GM12864 (cell line): ENCODE measurements around the gene RNF25.
"Not testable (repeated sequence)": the region's sequence is repeated elsewhere in the genome, so short reads cannot be mapped to it uniquely, and the experiment has no call there.

Experiments used
- DNase-seq: peaks from one replicate; pipeline ENCODE4 v3.0.0-alpha.2; 2011; ENCODE audit warnings: low read depth
- H3K4me3 ChIP-seq: 2 replicates; pipeline ENCODE4 v1.5.1; 2011; ENCODE audit warnings: mild to moderate bottlenecking, low read depth, low read length, control low read depth
- TF ChIP-seq, protein P1 (sequence below): IDR thresholded peaks from 2 replicates; pipeline ENCODE4 v1.5.1; 2011; ENCODE audit warnings: low read depth, mild to moderate bottlenecking, moderate library complexity, low read length, control low read depth, inconsistent platforms; ENCODE audit errors: missing control alignments

The RNF25 gene

DNA sequence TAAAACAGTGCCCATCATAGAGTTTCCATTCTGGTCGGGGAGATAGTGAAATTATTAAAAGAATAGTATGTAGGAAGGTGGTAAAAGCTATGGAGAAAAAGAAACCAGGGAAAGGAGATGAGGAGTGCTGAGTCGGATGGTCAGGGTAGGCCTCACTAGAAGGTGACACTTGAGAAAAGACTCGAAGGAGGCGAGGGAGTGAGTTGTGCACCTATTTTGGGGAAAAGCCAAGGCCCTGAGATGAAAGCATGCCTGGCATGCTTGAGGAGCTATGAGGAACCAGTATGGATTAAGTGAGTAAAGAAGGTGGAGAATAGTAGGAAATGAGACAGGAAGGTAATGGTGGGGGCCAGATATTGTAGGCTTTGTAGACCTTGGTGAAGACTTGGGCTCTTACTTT lies 31.5 kb upstream of the RNF25 start:
- TF ChIP-seq, protein P1, sequence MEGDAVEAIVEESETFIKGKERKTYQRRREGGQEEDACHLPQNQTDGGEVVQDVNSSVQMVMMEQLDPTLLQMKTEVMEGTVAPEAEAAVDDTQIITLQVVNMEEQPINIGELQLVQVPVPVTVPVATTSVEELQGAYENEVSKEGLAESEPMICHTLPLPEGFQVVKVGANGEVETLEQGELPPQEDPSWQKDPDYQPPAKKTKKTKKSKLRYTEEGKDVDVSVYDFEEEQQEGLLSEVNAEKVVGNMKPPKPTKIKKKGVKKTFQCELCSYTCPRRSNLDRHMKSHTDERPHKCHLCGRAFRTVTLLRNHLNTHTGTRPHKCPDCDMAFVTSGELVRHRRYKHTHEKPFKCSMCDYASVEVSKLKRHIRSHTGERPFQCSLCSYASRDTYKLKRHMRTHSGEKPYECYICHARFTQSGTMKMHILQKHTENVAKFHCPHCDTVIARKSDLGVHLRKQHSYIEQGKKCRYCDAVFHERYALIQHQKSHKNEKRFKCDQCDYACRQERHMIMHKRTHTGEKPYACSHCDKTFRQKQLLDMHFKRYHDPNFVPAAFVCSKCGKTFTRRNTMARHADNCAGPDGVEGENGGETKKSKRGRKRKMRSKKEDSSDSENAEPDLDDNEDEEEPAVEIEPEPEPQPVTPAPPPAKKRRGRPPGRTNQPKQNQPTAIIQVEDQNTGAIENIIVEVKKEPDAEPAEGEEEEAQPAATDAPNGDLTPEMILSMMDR = no peak
- DNase-seq = no peak
- H3K4me3 ChIP-seq = no peak overlapping the region

DNA sequence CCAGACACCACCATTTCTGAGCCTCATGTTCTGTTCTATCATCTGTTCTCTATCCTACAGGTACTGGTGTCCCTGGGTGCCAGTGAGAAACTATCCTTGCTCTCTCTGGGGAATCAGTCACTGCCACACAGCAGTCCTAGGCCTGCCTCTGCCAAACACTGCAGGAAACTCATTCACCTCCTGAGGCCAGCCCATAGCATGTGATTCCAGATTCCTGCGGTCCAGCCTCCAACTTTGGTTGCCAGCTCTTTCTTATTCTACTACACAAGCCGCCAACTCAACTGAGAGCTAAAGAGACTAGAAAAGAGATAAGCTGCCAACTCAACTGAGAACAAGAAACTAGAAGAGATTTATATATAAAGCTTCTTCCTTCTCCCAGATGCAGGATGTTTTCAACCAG lies 30.0 kb upstream of the RNF25 start:
- DNase-seq = no peak
- TF ChIP-seq, protein P1 = no peak
- no peak overlapping the region for H3K4me3 ChIP-seq

DNA sequence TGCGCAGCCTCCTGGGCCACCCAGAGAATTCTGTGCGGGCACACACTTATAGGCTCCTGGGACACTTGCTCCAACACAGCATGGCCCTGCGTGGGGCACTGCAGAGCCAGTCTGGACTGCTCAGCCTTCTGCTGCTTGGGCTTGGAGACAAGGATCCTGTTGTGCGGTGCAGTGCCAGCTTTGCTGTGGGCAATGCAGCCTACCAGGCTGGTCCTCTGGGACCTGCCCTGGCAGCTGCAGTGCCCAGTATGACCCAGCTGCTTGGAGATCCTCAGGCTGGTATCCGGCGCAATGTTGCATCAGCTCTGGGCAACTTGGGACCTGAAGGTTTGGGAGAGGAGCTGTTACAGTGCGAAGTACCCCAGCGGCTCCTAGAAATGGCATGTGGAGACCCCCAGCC lies 27.1 kb upstream of the RNF25 start:
- no peak for DNase-seq
- no peak overlapping the region for H3K4me3 ChIP-seq
- TF ChIP-seq, protein P1 = no peak

DNA sequence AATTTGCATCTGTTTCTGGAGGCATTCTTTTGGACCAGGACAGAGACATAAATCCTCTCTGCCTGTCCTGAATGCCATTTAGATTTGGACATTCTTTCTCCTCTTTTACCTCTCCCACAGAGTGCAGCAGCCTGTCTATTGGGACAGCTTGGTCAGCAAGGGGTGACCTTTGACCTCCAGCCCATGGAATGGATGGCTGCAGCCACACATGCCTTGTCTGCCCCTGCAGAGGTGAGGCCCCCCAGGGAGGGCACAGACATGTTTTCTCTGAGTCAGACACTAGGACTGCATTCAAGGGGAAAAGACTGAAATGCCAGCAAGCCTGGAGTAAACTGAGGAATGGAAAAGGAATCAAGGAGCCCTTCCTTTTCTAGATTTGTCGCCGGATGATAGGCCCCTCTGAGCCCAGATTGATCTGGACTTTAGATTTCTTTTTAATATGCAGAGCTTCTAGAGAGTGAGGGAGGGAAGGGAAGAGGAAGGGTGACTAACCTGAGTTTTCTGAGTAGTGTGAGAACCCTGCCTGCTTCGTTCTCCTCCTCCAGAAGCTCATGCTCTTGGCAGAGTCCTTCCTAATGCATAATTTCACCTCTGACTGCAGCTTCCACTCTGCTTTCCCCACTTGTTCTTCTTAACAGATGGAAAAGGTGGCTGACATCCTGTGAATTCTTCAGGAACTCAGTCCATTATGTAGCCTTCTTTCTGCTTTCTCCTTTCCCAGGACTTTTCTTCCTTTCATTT lies 22.8 kb upstream of the RNF25 start:
- TF ChIP-seq, protein P1 = no peak
- no peak for DNase-seq
- H3K4me3 ChIP-seq = no peak overlapping the region

DNA sequence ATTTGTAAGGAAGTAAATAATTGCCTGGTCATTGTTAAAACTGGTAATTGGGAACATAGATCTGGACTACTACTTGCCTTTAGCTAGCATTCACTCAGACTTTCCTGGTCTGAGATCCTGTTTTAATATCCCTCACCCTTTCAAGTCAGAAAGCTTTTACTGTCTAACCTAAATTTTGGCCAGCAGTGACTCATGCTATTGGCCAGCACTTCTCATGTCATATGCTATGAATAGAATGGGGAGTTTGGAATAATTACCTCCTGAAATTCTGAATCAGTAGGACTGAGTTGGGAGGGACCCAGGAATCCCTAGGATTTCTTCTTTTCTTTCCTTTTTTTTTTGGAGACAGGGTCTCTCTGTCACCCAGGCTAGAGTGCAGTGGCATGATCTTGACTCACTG lies 19.4 kb upstream of the RNF25 start:
- no peak for DNase-seq
- TF ChIP-seq, protein P1 = no peak
- no peak overlapping the region for H3K4me3 ChIP-seq

DNA sequence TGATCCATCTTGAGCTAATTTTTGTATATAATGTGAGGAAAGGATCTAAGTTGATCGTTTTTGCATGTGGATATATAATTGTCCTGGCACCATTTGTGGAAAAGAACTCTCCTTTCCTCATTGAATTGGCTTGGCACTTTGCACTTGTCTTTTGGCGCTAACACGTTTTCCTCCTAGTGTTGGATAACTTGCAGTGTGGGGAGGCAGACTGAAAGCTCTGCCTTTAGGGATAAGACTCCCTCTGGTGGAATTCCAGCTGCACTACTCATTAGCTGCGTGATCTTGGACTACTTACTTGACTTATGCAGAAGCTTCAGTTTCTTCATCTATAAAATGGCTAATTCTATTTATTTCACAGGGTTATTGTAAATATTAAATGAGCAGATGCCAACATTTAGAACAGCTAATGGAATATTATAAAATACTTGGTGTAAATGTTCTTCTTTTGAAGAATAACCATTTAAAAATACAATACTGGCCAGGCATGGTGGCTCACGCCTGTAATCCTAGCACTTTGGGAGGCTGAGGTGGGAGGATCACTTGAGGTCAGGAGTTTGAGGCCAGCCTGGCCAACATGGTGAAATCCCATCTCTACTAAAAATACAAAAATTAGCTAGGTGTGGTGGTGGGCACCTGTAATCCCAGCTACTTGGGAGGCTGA lies 15.7 kb upstream of the RNF25 start:
- DNase-seq, H3K4me3 ChIP-seq: not testable (repeated sequence)
- TF ChIP-seq, protein P1 = peak; percentile 61
